Measurements from ENCODE around the gene PLPPR5. TPM values are rescaled to one million over a fixed set of nuclear protein-coding genes. Genes with fewer than 3 reads are reported as not detected.
"Not testable (repeated sequence)": the region's sequence is repeated elsewhere in the genome, so short reads cannot be mapped to it uniquely, and the experiment has no call there.

Gene PLPPR5
- total RNA-seq = under 1 TPM in 2 of 4 donors, not detected in 2; 0.14 to 0.16 TPM

DNA sequence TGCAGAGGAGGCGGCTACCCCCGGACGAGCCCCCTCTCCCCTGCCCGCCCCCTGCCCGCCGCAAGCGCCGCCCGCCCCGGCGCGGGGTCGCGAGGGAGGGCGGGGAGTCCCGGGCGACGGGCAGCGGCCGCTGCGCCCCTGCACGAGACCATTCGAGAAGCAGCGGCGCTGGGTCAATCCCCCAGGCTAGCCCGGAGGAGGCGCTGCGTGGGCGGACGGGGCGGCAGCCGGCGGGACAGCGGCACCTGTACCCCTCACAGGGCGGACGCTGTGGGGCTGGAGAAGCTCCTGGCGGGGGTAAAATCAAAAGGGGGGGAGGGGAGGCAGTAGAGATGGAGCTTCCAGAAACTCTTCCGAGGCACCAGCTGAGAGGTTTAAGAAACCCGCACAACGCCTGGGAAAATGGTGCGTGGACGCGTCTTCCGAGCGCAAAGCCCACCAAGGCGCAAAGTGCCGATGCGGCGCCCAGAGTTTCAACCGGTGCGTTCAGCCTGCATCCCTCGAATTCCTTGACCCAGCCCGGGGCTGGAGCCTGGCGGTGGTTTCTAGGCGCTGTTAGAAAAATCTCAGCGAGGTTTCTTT lies at the start of gene PLPPR5:
PLPPR5 (minus strand) TSS at position 1 of the 582 bp plus-strand sequence. CDS start 190 bp downstream, outside the sequence.
- Histone ChIP-seq H3K27ac (no peak within 1 kb of the TSS), H3K4me3 (peak within 1 kb of the TSS in 3 of 4 donors; percentile 8 to 34 (median 30)), H3K27me3 (peaks cover 66% of the 10 kb centered on the region), H3K36me3 (no peaks in the 10 kb centered on the region), H3K4me1 (peaks cover 0 to 10% (median 3%) of the 10 kb centered on the region in 4 donors), H3K9me3 (no peaks in the 10 kb centered on the region)
- TF ChIP-seq POLR2A (IDR thresholded peaks at IDR 0.05) (no peak), EP300 (IDR thresholded peaks at IDR 0.05; ENCODE audit: low read depth) (no peak), CTCF (IDR thresholded peaks at IDR 0.05) (no peak), POLR2AphosphoS5 (IDR thresholded peaks at IDR 0.05) (no peak)
- no peak for DNase-seq
- in situ Hi-C loops (cut with MboI; ENCODE audit: low pct_ligation_motif_present in 1 of 4, low pct_unique_long_range_greater_than_20kb in 1 of 4, low sequenced_read_pairs in 3 of 4) (no loop called here), intact Hi-C loops (cut with DNase I; ENCODE audit: low total_unique reads) (no loop called here)
- WGBS, 2 donors (ENCODE audit: low coverage in 1 of 2) = 0 to 23% methylated on average over 4 to 29 of the region's 56 CpGs

DNA sequence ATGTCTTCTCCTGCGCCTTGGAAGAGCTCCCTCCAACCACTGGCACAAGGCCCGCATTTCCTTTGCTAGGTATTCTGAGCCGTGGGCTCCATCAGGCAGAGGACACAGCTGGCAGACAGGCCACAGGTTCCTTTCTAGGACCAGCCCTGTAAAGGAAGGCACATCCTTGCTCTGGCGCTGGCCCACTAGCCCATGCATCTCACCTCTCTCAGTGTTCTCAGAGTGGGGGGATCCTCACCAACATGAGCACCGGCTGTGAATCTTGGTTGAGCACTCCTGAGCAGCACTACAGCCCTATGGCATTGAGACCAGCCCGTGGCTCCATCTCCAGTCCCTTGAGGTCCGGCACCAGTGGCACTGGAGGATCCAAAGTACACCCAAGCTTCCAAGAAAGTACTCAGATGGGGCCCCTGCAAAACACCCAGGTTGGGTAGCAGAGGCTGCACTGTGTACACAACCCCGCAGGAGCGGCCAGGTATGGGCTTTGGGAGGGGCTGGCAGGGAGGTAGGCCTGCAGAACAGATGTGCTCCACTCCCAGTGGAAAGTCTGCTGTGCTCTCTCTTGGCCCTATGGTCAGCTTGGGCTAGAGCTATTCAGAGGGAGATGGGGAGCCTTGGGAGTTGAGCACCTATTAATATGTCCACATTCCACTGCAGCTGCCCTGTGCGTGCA lies 47.1 kb upstream of the PLPPR5 start:
- no peak for DNase-seq
- in situ Hi-C loops (cut with MboI; ENCODE audit: low pct_ligation_motif_present in 1 of 4, low pct_unique_long_range_greater_than_20kb in 1 of 4, low sequenced_read_pairs in 3 of 4) = no loop called here
- H3K27ac ChIP-seq = no peak overlapping the region

GRCh38 chr1:99049745-99050144 lies 45.1 kb upstream of the PLPPR5 start:
- TF ChIP-seq POLR2A (IDR thresholded peaks at IDR 0.05) (no peak), POLR2AphosphoS5 (IDR thresholded peaks at IDR 0.05) (no peak), EP300 (IDR thresholded peaks at IDR 0.05; ENCODE audit: low read depth) (no peak), CTCF (IDR thresholded peaks at IDR 0.05) (no peak)
- in situ Hi-C loops (cut with MboI; ENCODE audit: low pct_ligation_motif_present in 1 of 4, low pct_unique_long_range_greater_than_20kb in 1 of 4, low sequenced_read_pairs in 3 of 4) = no loop called here
- intact Hi-C loops (cut with DNase I; ENCODE audit: low total_unique reads) = no loop called here
- Histone ChIP-seq H3K4me1 (no peaks in the 10 kb centered on the region), H3K27me3 (no peaks in the 10 kb centered on the region), H3K4me3 (no peak overlapping the region), H3K27ac (no peak overlapping the region), H3K9me3 (no peaks in the 10 kb centered on the region), H3K36me3 (no peaks in the 10 kb centered on the region)
- DNase-seq = no peak
- 69 to 78% methylated on average over 3 of the region's 3 CpGs for WGBS, 2 donors (ENCODE audit: low coverage in 1 of 2)

More for the DNA sequence above, 47.1 kb upstream of the PLPPR5 start:
- no peak overlapping the region for H3K4me3 ChIP-seq
- WGBS, 2 donors (ENCODE audit: low coverage in 1 of 2) = 90 to 100% methylated on average over 1 to 10 of the region's 10 CpGs
- no peaks in the 10 kb centered on the region for H3K4me1 ChIP-seq
- no peaks in the 10 kb centered on the region for H3K36me3 ChIP-seq
- H3K9me3 ChIP-seq = no peaks in the 10 kb centered on the region
- TF ChIP-seq POLR2AphosphoS5 (IDR thresholded peaks at IDR 0.05) = no peak
- TF ChIP-seq CTCF (IDR thresholded peaks at IDR 0.05) = no peak
- TF ChIP-seq POLR2A (IDR thresholded peaks at IDR 0.05) = no peak
- TF ChIP-seq EP300 (IDR thresholded peaks at IDR 0.05; ENCODE audit: low read depth) = no peak
- H3K27me3 ChIP-seq = no peaks in the 10 kb centered on the region
- intact Hi-C loops (cut with DNase I; ENCODE audit: low total_unique reads) = no loop called here

DNA sequence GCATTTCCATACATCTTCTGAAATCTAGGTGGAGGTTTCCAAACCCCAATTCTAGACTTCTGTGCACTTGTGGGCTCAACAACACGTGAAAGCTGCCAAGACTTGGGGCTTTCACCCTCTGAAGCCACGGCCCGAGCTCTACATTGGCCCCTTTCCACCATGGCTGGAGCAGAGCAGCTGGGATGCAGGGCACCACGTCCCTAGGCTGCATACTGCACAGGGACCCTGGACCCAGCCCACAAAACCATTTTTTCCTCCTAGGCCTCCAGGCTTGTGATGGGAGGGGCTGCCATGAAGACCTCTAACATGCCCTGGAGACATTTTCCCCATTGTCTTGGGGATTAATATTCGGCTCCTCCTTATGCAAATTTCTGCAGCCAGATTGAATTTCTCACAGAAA lies 32.1 kb upstream of the PLPPR5 start:
- intact Hi-C loops (cut with DNase I; ENCODE audit: low total_unique reads) = not testable (repeated sequence)

More for the DNA sequence above, 32.1 kb upstream of the PLPPR5 start:
- DNase-seq; H3K36me3 ChIP-seq; H3K27ac ChIP-seq; H3K27me3 ChIP-seq; H3K4me1 ChIP-seq; H3K4me3 ChIP-seq; in situ Hi-C loops (cut with MboI; ENCODE audit: low pct_ligation_motif_present in 1 of 4, low pct_unique_long_range_greater_than_20kb in 1 of 4, low sequenced_read_pairs in 3 of 4); H3K9me3 ChIP-seq: not testable (repeated sequence)
- 67 to 70% methylated on average over 1 to 5 of the region's 5 CpGs for WGBS, 2 donors (ENCODE audit: low coverage in 1 of 2)

Data from transverse colon (tissue), 4 donors.